Liver (tissue), 9 donors: ENCODE measurements around the gene DCHS2. TPM values are rescaled to one million over a fixed set of nuclear protein-coding genes. Genes with fewer than 3 reads are reported as not detected.

Experiments used
- DNase-seq: peaks from one replicate; pipeline ENCODE4 v3.0.0-alpha.2; 2017; ENCODE audit warnings: low spot score
- H3K27ac ChIP-seq, 2 donors: one replicate each; pipeline ENCODE4 v1.7.0; 2013; ENCODE audit warnings: inconsistent platforms in 2 of 2, low read length in 2 of 2, control low read depth in 1 of 2, low read depth in 1 of 2, mild to moderate bottlenecking in 1 of 2
- H3K27me3 ChIP-seq, 4 donors: one replicate each; pipeline versions ENCODE4 v1.6.1 to v1.7.0; 2013; ENCODE audit warnings: low read length in 3 of 4, inconsistent platforms in 1 of 4, mild to moderate bottlenecking in 1 of 4, moderate library complexity in 1 of 4; ENCODE audit not compliant: control insufficient read depth in 4 of 4, insufficient read depth in 4 of 4
- H3K36me3 ChIP-seq, 4 donors: one replicate each; pipeline versions ENCODE4 v1.6.1 to v1.7.0; 2013; ENCODE audit warnings: low read length in 3 of 4, mild to moderate bottlenecking in 3 of 4, low read depth in 1 of 4, moderate library complexity in 1 of 4; ENCODE audit not compliant: control insufficient read depth in 4 of 4, insufficient read depth in 3 of 4
- H3K4me1 ChIP-seq, 4 donors: one replicate each; pipeline versions ENCODE4 v1.6.1 to v1.7.0; 2013; ENCODE audit warnings: low read length in 3 of 4, mild to moderate bottlenecking in 3 of 4, moderate library complexity in 1 of 4; ENCODE audit not compliant: control insufficient read depth in 4 of 4, insufficient read depth in 4 of 4
- H3K4me3 ChIP-seq, 3 donors: one replicate each; pipeline versions ENCODE4 v1.6.1 to v1.7.0; 2013; ENCODE audit warnings: low read length in 3 of 3, control low read depth in 1 of 3, low read depth in 1 of 3, mild to moderate bottlenecking in 1 of 3
- H3K9ac ChIP-seq, 2 donors: one replicate each; pipeline ENCODE4 v1.7.0; 2013; ENCODE audit warnings: low read length in 2 of 2, mild to moderate bottlenecking in 2 of 2, moderate library complexity in 2 of 2, control low read depth in 1 of 2, low read depth in 1 of 2
- H3K9me3 ChIP-seq, 4 donors: one replicate each; pipeline versions ENCODE4 v1.6.1 to v1.7.0; 2013; ENCODE audit warnings: low read length in 3 of 4; ENCODE audit not compliant: control insufficient read depth in 4 of 4
- FOXA1 ChIP-seq: IDR thresholded peaks from 2 replicates; pipeline ENCODE4 v1.6.1; 2016; ENCODE audit warnings: antibody characterized with exemption
- GABPA ChIP-seq, 2 donors: IDR thresholded peaks in 1 of 2; conservative IDR thresholded peaks in 1 of 2; 2 replicates each; pipeline ENCODE4 v1.6.1; 2016; ENCODE audit warnings: antibody characterized with exemption in 2 of 2, mild to moderate bottlenecking in 1 of 2, moderate library complexity in 1 of 2
- HNF4A ChIP-seq, 2 donors: conservative IDR thresholded peaks; 2 replicates each; pipeline ENCODE4 v1.6.1; 2016; ENCODE audit warnings: antibody characterized with exemption in 2 of 2, mild to moderate bottlenecking in 2 of 2
- HNF4G ChIP-seq: IDR thresholded peaks from 2 replicates; pipeline ENCODE4 v1.6.1; 2016; ENCODE audit warnings: antibody characterized with exemption
- JUND ChIP-seq, 2 donors: IDR thresholded peaks; 2 replicates each; pipeline ENCODE4 v1.6.1; 2016; ENCODE audit warnings: antibody characterized with exemption in 2 of 2
- RAD21 ChIP-seq, 2 donors: IDR thresholded peaks; 2 replicates each; pipeline ENCODE4 v1.6.1; 2016; ENCODE audit warnings: antibody characterized with exemption in 2 of 2, mild to moderate bottlenecking in 2 of 2
- TAF1 ChIP-seq: conservative IDR thresholded peaks from 2 replicates; pipeline ENCODE4 v1.6.1; 2016; ENCODE audit warnings: antibody characterized with exemption, mild to moderate bottlenecking
- WGBS: extraction: QIAGEN DNeasy Blood & Tissue Kit; methylation state at CpG from one replicate; pipeline ENCODE4 v1.1.7; 2013; 5-methylcytosine and 5-hydroxymethylcytosine counted together
- polyA plus RNA-seq, 2 donors: library from polyadenylated mRNA; stranded (reverse) in 1 of 2; unstranded in 1 of 2; fragments of 200-250 nt in 1 of 2; fragments of >200 nt in 1 of 2; fragmentation: Nextera tagmentation in 1 of 2; extraction: Ambion mirVana in 1 of 2; gene quantifications; one replicate each; pipeline versions ENCODE4 v1.2.1 to v1.2.3, GENCODE V29; 2013 to 2015
- total RNA-seq, 2 donors: library from RNA; depleted of rRNA; stranded (reverse); fragments of >200 nt; gene quantifications; one replicate each; pipeline ENCODE4 v1.2.3, GENCODE V29; 2014
- TF ChIP-seq, protein P1 (sequence below): fragments of 150-350 bp; IDR thresholded peaks from 2 replicates; pipeline ENCODE4 v1.5.1; 2017; ENCODE audit warnings: improper control_type of control experiment, low read depth, low read length; ENCODE audit not compliant: missing input control
- TF ChIP-seq, protein P2 (sequence below): IDR thresholded peaks from 2 replicates; pipeline ENCODE4 v1.6.1; 2016; ENCODE audit warnings: antibody characterized with exemption
- TF ChIP-seq, protein P3 (sequence below): IDR thresholded peaks from 2 replicates; pipeline ENCODE4 v1.6.1; 2016; ENCODE audit warnings: antibody characterized with exemption
- TF ChIP-seq, protein P4 (sequence below): IDR thresholded peaks from 2 replicates; pipeline ENCODE4 v1.6.1; 2016; ENCODE audit warnings: antibody characterized with exemption, mild to moderate bottlenecking
- donor health status: healthy.
- donor health status: healthy.
- donor health status: healthy.
- donor health status: healthy.
- donor health status: healthy.

The DCHS2 gene
- total and polyA plus RNA-seq, 4 donors = 0.07 to 0.50 (median 0.09) TPM; not detected in 1

DNA sequence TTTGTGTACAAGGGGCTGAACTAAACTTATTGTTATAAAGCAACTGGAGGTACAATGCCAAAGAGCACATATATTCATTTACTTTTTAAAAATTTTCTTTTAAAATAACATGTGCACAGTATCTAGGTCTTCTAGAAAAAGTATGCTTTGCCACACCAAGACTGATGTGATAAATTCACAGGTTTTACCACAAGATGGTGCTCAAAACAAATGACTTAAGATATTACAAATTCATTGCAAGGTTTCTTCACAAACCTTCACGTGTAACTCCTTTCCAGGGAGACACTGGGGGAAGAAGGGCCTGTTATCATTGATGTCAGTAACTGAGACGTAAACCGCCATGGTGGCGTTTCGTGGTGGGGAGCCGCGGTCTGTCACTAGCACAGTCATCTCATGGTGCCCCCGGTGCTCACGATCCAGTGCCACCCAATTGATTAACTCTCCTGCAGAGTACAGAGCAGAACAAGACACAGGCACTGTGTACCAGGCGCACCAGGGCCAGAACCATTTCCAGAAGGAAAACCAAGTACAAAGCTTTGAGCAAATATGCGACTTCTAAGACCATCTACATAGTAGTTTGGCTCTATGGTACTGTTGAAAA, 162.2 kb downstream of the DCHS2 start:
- no peak overlapping the region for H3K9ac ChIP-seq
- TF ChIP-seq, protein P1, sequence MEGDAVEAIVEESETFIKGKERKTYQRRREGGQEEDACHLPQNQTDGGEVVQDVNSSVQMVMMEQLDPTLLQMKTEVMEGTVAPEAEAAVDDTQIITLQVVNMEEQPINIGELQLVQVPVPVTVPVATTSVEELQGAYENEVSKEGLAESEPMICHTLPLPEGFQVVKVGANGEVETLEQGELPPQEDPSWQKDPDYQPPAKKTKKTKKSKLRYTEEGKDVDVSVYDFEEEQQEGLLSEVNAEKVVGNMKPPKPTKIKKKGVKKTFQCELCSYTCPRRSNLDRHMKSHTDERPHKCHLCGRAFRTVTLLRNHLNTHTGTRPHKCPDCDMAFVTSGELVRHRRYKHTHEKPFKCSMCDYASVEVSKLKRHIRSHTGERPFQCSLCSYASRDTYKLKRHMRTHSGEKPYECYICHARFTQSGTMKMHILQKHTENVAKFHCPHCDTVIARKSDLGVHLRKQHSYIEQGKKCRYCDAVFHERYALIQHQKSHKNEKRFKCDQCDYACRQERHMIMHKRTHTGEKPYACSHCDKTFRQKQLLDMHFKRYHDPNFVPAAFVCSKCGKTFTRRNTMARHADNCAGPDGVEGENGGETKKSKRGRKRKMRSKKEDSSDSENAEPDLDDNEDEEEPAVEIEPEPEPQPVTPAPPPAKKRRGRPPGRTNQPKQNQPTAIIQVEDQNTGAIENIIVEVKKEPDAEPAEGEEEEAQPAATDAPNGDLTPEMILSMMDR = peak; percentile 29
- TF ChIP-seq FOXA1 = no peak
- peak; percentile 46 to 56 for TF ChIP-seq RAD21 (IDR thresholded peaks at IDR 0.05)
- H3K27me3 ChIP-seq = peaks cover 0 to 24% (median 6%) of the 10 kb centered on the region in 4 donors
- H3K4me1 ChIP-seq = peaks cover 0 to 8% (median 2%) of the 10 kb centered on the region in 4 donors
- H3K9me3 ChIP-seq = peaks cover 0 to 5% (median 0%) of the 10 kb centered on the region in 4 donors
- no peaks in the 10 kb centered on the region for H3K36me3 ChIP-seq
- no peak overlapping the region for H3K27ac ChIP-seq
- H3K4me3 ChIP-seq = no peak overlapping the region
- 66% methylated on average over 11 of the region's 11 CpGs for WGBS
- DNase-seq = no peak

DNA sequence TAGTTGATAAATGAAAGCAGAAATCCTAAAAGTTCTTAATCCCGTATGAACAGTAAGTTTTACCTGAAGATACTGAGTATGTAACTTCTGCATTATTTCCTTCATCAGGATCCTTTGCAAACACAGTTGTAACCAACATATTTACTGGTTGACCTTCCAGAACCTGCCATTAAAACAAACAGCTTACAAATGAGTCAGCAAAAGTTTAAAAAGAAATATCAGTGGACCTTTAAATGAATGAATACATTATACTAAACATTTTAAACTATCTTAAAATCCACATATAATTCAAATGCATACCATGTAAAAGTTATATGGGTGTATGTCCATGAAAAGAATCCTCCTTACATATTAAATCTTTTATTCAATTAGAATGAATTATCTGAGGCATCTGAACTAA, 163.6 kb downstream of the DCHS2 start:
- Histone ChIP-seq H3K36me3 (no peaks in the 10 kb centered on the region), H3K27me3 (peaks cover 0 to 20% (median 6%) of the 10 kb centered on the region in 4 donors), H3K9ac (no peak overlapping the region), H3K27ac (no peak overlapping the region), H3K4me3 (no peak overlapping the region), H3K4me1 (peaks cover 0 to 5% (median 2%) of the 10 kb centered on the region in 4 donors), H3K9me3 (no peaks in the 10 kb centered on the region)
- TF ChIP-seq GABPA (IDR thresholded peaks at IDR 0.05 in 1 of 2, conservative IDR thresholded peaks at IDR 0.05 in 1 of 2) (no peak), RAD21 (IDR thresholded peaks at IDR 0.05) (no peak), HNF4G (no peak), HNF4A (conservative IDR thresholded peaks at IDR 0.05) (no peak), JUND (IDR thresholded peaks at IDR 0.05) (no peak), TAF1 (no peak)
- TF ChIP-seq, protein P1 = no peak
- TF ChIP-seq, protein P2, sequence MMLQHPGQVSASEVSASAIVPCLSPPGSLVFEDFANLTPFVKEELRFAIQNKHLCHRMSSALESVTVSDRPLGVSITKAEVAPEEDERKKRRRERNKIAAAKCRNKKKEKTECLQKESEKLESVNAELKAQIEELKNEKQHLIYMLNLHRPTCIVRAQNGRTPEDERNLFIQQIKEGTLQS = no peak
- TF ChIP-seq, protein P3, sequence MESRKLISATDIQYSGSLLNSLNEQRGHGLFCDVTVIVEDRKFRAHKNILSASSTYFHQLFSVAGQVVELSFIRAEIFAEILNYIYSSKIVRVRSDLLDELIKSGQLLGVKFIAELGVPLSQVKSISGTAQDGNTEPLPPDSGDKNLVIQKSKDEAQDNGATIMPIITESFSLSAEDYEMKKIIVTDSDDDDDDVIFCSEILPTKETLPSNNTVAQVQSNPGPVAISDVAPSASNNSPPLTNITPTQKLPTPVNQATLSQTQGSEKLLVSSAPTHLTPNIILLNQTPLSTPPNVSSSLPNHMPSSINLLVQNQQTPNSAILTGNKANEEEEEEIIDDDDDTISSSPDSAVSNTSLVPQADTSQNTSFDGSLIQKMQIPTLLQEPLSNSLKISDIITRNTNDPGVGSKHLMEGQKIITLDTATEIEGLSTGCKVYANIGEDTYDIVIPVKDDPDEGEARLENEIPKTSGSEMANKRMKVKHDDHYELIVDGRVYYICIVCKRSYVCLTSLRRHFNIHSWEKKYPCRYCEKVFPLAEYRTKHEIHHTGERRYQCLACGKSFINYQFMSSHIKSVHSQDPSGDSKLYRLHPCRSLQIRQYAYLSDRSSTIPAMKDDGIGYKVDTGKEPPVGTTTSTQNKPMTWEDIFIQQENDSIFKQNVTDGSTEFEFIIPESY = no peak
- TF ChIP-seq, protein P4, sequence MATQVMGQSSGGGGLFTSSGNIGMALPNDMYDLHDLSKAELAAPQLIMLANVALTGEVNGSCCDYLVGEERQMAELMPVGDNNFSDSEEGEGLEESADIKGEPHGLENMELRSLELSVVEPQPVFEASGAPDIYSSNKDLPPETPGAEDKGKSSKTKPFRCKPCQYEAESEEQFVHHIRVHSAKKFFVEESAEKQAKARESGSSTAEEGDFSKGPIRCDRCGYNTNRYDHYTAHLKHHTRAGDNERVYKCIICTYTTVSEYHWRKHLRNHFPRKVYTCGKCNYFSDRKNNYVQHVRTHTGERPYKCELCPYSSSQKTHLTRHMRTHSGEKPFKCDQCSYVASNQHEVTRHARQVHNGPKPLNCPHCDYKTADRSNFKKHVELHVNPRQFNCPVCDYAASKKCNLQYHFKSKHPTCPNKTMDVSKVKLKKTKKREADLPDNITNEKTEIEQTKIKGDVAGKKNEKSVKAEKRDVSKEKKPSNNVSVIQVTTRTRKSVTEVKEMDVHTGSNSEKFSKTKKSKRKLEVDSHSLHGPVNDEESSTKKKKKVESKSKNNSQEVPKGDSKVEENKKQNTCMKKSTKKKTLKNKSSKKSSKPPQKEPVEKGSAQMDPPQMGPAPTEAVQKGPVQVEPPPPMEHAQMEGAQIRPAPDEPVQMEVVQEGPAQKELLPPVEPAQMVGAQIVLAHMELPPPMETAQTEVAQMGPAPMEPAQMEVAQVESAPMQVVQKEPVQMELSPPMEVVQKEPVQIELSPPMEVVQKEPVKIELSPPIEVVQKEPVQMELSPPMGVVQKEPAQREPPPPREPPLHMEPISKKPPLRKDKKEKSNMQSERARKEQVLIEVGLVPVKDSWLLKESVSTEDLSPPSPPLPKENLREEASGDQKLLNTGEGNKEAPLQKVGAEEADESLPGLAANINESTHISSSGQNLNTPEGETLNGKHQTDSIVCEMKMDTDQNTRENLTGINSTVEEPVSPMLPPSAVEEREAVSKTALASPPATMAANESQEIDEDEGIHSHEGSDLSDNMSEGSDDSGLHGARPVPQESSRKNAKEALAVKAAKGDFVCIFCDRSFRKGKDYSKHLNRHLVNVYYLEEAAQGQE = no peak
- 65% methylated on average over 1 of the region's 1 CpG for WGBS
- DNase-seq = no peak
